Dedifferentiated amniotic fluid mesenchymal stem cell (primary cell): ENCODE measurements around the gene ZNF138.
A peak's percentile ranks its signal among the peaks of the same experiment; 100 is the strongest.
"Not testable (repeated sequence)": the region's sequence is repeated elsewhere in the genome, so short reads cannot be mapped to it uniquely, and the experiment has no call there.

ENCODE experiments used
- DNase-seq: peaks from one replicate; pipeline ENCODE4 v3.0.0-alpha.2; 2016; ENCODE audit errors: extremely low spot score

ZNF138 gene

GRCh38 chr7:64794171-64794844, at the start of gene ZNF138:
Gene ZNF138 (plus strand): TSS chr7:64794428. CDS start chr7:64794569, 141 bp downstream.
- DNase-seq, result peak; percentile 94

GRCh38 chr7:64744680-64745079, 49.5 kb upstream of the ZNF138 start:
- no peak for DNase-seq

- no peak for DNase-seq
Measured at GRCh38 chr7:64747802-64748201, 46.4 kb upstream of the ZNF138 start.

- no peak for DNase-seq
Measured at GRCh38 chr7:64753032-64753431, 41.2 kb upstream of the ZNF138 start.

- DNase-seq, result no peak
Measured at GRCh38 chr7:64755865-64756264, 38.4 kb upstream of the ZNF138 start.

- no peak for DNase-seq
Measured at GRCh38 chr7:64758151-64758550, 36.1 kb upstream of the ZNF138 start.

- no peak for DNase-seq
Measured at GRCh38 chr7:64768824-64769223, 25.4 kb upstream of the ZNF138 start.

- DNase-seq, result no peak
Measured at GRCh38 chr7:64774204-64774842, 19.9 kb upstream of the ZNF138 start.

GRCh38 chr7:64775289-64775688, 18.9 kb upstream of the ZNF138 start:
- no peak for DNase-seq

- not testable (repeated sequence) for DNase-seq
Measured at GRCh38 chr7:64784842-64785241, 9.4 kb upstream of the ZNF138 start.

- no peak for DNase-seq
Measured at GRCh38 chr7:64787295-64787694, 6.9 kb upstream of the ZNF138 start.

GRCh38 chr7:64789241-64789640, 5.0 kb upstream of the ZNF138 start:
- not testable (repeated sequence) for DNase-seq

GRCh38 chr7:64793106-64793755, 997 bp upstream of the ZNF138 start:
- DNase-seq, result no peak

GRCh38 chr7:64795176-64795575, 948 bp downstream of the ZNF138 start:
- DNase-seq, result no peak

GRCh38 chr7:64799169-64799568, 4.9 kb downstream of the ZNF138 start:
- not testable (repeated sequence) for DNase-seq

- DNase-seq, result no peak
Measured at GRCh38 chr7:64802699-64803098, 8.5 kb downstream of the ZNF138 start.

- no peak for DNase-seq
Measured at GRCh38 chr7:64807731-64808365, 13.6 kb downstream of the ZNF138 start.

- DNase-seq, result no peak
Measured at GRCh38 chr7:64811767-64812166, 17.5 kb downstream of the ZNF138 start.

GRCh38 chr7:64830926-64831325, 36.7 kb downstream of the ZNF138 start:
- no peak for DNase-seq

GRCh38 chr7:64832136-64832535, 37.9 kb downstream of the ZNF138 start:
- DNase-seq, result no peak

GRCh38 chr7:64834989-64835388, 40.8 kb downstream of the ZNF138 start:
- DNase-seq, result no peak

- not testable (repeated sequence) for DNase-seq
Measured at GRCh38 chr7:64835856-64836255, 41.6 kb downstream of the ZNF138 start.

- DNase-seq, result not testable (repeated sequence)
Measured at GRCh38 chr7:64838051-64838450, 43.8 kb downstream of the ZNF138 start.
